Epidermal melanocyte (primary cell): ENCODE measurements around the gene DCAF11.

Experiments
- DNase-seq: peaks from one replicate; pipeline ENCODE4 v3.0.0; 2011; ENCODE audit warnings: low spot score; ENCODE audit not compliant: insufficient read length

Gene DCAF11

DNA sequence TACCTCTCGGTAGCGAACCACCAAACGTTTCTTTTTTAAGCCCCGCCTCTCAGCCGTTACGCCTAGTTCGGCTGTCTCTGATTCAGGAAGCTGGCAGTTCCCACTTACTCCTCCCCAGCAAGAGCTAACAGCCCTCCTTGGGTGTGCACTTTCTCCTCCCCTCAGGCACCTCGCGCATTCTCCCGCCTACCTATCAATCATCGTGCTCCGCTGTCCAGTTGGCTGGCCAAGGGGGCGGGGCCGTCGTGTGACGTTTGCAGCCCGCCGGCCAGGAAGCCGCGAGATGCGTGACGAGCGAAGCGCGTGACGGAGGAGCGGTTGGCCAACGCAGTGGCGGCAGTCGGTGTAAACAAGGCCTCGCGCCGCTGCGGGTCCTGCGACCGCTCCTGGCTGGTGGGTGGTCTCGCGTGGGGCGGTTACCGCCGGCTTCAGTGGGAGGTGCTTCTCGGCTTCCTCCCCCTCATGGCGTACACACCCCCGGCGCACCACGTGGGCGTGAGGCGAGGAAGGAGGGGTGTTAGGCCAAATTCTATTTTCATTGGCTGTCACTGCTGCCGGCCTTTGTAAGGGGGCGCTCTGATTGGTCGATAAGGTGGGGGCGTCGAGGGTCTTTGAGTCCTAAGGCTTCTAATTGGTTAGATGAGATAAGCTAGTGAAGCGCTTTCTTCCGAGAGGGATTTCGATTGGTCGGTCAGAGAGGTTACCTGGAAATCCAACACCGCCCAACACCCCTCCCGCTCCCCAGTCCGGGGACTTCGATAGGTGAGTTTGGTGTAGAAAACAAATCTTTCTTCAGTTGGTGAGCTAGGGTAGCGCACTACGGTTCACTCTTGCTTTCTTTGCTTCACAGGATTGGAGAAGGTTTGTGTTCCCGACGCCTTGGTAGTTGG is at the start of gene DCAF11, which contains the start of gene NRL:
TSS of gene DCAF11 (plus strand) at position 246 of the 890 bp plus-strand sequence. CDS start 818 bp downstream, outside the sequence.
TSS of gene NRL (minus strand) at position 418 of the 890 bp plus-strand sequence. CDS start 32,101 bp downstream, outside the sequence.
- peak; percentile 99 for DNase-seq

- DNase-seq = peak; percentile 3
These were observed 49.7 kb upstream of the DCAF11 start for GRCh38 chr14:24064856-24065255.

GRCh38 chr14:24065408-24065807 is 49.2 kb upstream of the DCAF11 start:
- DNase-seq = peak; percentile 4

- no peak for DNase-seq
These were observed 48.0 kb upstream of the DCAF11 start for GRCh38 chr14:24066496-24067132.

GRCh38 chr14:24067133-24068082 is 47.2 kb upstream of the DCAF11 start:
- DNase-seq = no peak

- no peak for DNase-seq
These were observed 45.7 kb upstream of the DCAF11 start for GRCh38 chr14:24068711-24069410.

- DNase-seq = no peak
These were observed 45.2 kb upstream of the DCAF11 start for GRCh38 chr14:24069411-24069735.

DNA sequence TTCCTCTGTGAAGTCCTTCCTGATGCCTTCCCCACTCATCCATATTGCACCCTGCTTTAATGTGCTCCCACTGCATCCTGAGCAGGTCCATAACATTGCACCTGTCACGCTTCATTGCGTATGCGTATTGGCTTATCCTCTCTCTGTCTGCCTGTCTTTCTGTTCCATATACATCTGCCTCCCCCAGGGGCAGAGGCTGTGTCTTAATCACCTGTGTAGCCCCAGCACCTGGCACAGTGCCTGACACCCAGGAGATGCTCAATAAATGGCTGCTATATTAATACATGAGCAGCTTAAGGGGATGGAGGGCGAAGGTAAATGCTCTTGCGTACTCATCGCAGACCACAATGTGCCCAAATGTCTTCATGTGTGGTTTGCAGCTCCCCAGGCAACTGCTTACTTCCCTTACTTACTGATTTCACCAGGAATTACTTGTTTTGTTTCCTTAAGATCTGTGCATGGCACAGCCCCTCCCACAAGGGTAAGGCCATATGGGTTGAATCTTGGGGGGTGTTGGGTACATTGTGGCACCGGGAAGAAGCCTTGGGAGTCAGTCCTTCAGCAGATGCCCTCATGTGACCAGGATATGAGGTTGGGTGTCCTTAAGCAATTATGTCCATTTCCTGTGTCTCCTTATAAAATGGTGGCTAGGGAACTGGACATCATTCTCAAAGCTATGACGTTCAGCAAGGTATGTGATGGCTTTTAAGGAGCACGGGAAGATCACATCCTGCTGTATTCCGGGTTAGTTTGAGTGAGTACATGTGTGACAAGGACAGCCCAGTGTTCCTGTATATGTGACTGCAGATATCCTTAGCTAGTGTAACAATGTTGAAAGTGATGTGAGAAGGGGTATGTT is 44.1 kb upstream of the DCAF11 start:
- no peak for DNase-seq

DNA sequence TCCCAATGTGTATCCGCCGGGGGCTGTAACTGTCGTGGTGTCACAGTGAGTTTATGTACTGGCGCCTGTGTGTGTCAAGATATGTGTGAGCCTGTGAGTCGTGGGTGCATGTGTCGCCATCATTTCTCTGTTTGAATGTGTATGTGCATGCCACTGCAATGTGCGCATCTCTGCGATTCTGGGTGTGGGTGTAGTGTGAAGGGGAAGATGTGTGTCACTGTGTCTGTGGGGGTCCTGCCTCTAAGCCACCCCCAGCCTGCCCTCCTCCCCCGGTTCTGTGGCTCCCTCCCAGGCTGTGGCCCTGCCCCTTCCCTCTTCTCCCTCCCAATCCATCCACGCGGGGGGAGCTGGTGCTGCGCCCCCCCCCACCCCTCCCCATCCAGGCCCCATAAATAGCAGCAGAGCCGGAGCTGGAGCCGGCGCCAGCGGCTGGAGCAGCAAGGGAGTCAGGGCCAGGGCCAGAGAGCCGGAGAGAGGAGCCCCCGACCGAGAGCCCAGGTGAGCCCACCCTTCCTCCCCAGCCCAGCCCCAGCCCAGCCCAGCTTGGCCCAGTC is 43.4 kb upstream of the DCAF11 start, which contains the start of gene CPNE6:
TSS of gene CPNE6 (plus strand) at position 419 of the 554 bp plus-strand sequence. CDS start 1,375 bp downstream, outside the sequence.
- no peak for DNase-seq

- DNase-seq = no peak
These were observed 42.6 kb upstream of the DCAF11 start for GRCh38 chr14:24071836-24072430.

GRCh38 chr14:24072436-24072835 is 42.1 kb upstream of the DCAF11 start:
- no peak for DNase-seq

- DNase-seq = no peak
These were observed 41.4 kb upstream of the DCAF11 start for GRCh38 chr14:24072881-24073877.

DNA sequence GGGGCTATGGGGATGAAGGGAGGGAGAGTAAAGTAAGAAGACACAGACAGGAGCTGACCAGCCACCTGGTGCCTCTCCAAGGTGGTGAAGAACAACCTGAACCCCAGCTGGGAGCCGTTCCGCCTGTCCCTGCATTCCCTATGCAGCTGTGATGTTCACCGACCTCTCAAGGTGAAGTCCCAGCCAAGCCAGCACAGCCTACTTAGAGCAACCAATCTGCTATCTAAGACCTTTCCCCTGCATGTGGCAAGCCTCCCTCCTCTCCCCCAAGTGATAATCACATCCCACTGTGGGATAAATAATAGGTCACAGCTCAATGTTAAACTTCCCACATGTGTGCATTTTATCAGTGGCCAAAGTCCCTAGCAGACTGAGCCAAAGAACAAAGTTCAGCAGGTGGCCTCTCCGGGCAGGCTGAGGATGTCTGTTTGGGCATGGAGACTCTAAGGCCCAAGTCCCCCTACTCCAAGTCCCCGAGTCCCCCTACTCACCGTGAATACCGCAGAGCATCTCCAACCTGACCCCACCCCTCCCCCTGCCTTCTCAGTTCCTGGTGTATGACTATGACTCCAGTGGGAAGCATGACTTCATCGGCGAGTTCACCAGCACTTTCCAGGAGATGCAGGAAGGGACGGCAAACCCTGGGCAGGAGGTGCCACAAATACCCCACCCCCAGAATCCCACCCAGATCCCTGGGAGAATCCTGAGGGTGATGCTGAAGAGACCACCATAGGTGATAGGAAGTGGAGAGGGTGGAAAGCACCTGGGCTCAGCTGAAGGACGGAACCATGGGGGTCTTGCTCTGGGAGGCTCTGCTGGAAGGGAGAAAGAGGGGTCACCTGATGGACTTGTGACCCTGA is 39.7 kb upstream of the DCAF11 start:
- no peak for DNase-seq

DNA sequence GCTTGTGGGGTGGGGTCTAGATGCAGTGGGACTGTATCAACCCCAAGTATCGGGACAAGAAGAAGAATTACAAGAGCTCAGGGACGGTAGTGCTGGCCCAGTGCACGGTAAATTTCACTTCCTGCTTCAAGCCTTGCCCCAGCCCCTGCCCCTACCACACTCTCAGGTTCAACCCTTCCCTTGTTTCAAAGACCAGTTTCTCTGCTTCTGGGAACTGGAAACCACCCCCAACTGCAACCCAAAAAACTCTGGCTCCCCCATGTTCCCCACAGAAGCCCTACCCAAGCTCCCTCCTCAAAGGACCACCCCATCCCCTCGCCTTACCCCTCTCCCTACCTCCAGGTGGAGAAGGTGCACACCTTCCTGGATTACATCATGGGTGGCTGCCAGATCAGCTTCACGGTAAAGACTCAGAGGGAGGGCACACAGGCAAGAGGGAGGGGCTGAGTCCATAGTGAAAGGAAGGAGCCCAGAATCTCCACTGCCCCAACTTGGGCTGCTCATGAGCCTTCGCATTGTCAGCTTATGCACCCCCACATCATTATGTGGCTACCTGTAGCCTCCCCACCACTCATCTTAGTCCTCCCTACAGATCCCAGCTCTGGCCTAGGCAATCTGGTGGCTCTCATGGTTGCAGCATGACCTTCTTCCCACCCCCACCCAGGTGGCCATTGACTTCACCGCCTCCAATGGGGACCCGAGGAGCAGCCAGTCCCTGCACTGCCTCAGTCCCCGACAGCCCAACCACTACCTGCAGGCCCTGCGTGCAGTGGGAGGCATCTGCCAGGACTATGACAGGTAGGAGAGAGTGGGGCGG is 38.9 kb upstream of the DCAF11 start:
- no peak for DNase-seq

- no peak for DNase-seq
These were observed 38.3 kb upstream of the DCAF11 start for GRCh38 chr14:24076302-24076601.

DNA sequence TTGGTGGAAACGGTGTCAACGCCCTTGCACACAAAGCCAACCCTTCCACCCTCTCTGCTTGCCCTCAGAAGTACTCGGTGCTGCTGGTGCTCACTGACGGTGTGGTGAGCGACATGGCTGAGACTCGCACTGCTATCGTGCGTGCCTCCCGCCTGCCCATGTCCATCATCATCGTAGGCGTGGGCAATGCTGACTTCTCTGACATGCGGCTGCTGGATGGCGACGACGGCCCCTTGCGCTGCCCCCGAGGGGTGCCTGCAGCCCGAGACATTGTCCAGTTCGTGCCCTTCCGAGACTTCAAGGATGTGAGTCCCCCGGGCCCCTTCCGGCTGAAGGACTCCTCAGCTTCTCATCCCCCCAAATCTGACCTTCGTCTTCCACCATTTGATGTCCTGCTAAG is 37.5 kb upstream of the DCAF11 start:
- DNase-seq = no peak
